RWPE1 (cell line): ENCODE data around the gene ACSL6.

Experiments
- CTCF ChIA-PET: fragments of 350-600 bp; sonication (Branson Sonifier 250); formaldehyde crosslinking; extraction: SDS; loops from one replicate; lab custom pipeline; 2021; lab: Yijun Ruan, JAX
- POLR2A ChIA-PET: fragments of 400-600 bp; formaldehyde crosslinking; extraction: SDS; loops from one replicate; lab custom pipeline; 2020; ENCODE audit warnings: antibody characterized with exemption; ENCODE audit not compliant: low non-redundant PET; lab: Yijun Ruan, JAX
- DNase-seq: peaks from one replicate; pipeline ENCODE4 v3.0.0; 2012; ENCODE audit warnings: low spot score
- H3K27ac ChIP-seq: fragments of 450-650 bp; 2 replicates; pipeline ENCODE4 v1.5.1; 2017
- CTCF ChIP-seq: fragments of 450-650 bp; conservative IDR thresholded peaks from 2 replicates; pipeline ENCODE4 v1.5.1; 2017; ENCODE audit warnings: low read depth, mild to moderate bottlenecking

ACSL6 gene

DNA sequence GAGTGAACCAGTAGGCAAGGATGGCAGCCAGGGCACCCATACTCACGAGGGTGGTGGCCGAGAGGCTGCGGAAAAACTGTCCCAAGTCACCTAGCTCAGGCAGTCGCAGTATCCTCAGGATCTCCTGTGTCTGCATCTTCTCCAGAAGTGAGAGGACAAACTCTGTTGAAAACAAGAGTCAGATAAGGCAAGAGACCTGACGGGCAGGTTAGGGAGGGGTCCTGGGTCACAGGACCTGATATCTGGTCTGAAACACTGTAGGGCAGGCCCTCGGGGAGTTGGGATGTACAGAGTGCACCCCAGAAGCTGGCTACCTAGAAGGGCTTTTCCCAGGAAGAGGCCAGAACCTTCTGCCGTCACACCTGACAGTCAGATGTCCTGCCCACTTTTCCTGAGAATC is 17.4 kb downstream of the ACSL6 start:
- no peak for TF ChIP-seq CTCF
- ChIA-PET CTCF (interaction anchor here (0.6 to 0.7 kb wide), 2 partner anchors 11 to 211 kb away, joined by 3 to 4 read pairs; no protein-coding TSS in a partner anchor), POLR2A (no interaction called here)
- H3K27ac ChIP-seq: no peak overlapping the region
- DNase-seq: no peak

- no peak overlapping the region for H3K27ac ChIP-seq
- no peak for DNase-seq
- POLR2A ChIA-PET: no interaction called here
- no peak for TF ChIP-seq CTCF
- CTCF ChIA-PET: no interaction called here
Measured at GRCh38 chr5:131993676-131994075, 17.8 kb downstream of the ACSL6 start.

DNA sequence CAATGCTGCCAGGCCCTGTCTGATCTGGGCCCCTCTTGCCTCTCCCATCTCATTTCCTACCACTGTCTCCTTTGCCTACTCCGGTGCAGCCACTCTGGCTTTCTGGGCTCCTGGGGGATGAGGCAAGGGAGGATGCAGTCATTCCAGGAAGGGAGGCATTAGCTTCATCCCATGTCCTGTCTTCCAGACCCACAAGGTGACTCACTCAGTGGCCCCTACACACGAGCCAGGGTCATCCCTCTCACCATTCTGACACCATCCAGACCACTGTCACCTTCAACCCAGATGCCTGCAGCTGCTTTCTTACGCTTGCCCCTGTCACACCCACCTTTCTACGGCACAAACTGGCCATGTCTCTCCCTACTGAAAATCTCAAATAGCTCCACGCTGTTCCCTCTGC is 19.1 kb downstream of the ACSL6 start:
- no peak overlapping the region for H3K27ac ChIP-seq
- ChIA-PET POLR2A (no interaction called here), CTCF (interaction anchor here (0.5 to 0.6 kb wide), 2 partner anchors 22 to 402 kb away, joined by 3 to 4 read pairs; no protein-coding TSS in a partner anchor)
- no peak for DNase-seq
- TF ChIP-seq CTCF: no peak

GRCh38 chr5:131991593-131992324 is 19.7 kb downstream of the ACSL6 start:
- no peak overlapping the region for H3K27ac ChIP-seq
- ChIA-PET POLR2A (no interaction called here), CTCF (interaction anchor here (0.5 to 0.6 kb wide), 2 partner anchors 21 to 402 kb away, joined by 3 to 4 read pairs; no protein-coding TSS in a partner anchor)
- TF ChIP-seq CTCF: no peak
- DNase-seq: no peak

- no peak overlapping the region for H3K27ac ChIP-seq
- TF ChIP-seq CTCF: no peak
- no peak for DNase-seq
- CTCF ChIA-PET: no interaction called here
- POLR2A ChIA-PET: no interaction called here
Measured at GRCh38 chr5:131990716-131991115, 20.7 kb downstream of the ACSL6 start.

DNA sequence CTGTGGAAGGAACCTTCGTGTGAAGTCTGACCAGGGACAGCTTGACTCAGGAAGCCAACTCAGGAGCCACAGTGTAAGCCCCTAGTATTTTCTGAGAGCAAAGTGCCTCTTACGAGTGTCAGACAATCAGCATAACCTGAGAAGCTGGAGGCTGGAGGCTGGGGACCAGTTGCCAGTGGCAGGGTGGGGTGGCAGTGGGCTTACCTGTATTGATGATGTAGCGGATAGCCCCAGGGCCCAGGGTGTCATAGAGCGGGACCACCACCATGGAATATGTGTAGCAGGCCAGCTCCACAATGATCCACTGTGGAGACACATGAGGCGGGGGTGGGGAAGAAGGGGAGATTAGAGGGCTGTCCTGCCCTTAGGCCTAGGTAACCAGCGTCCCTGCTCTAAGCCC is 22.9 kb downstream of the ACSL6 start:
- DNase-seq: no peak
- CTCF ChIA-PET: no interaction called here
- H3K27ac ChIP-seq: no peak overlapping the region
- TF ChIP-seq CTCF: no peak
- POLR2A ChIA-PET: interaction anchor here (0.6 kb wide), 1 partner anchor 331 kb away, joined by 5 read pairs; no protein-coding TSS in a partner anchor
